HepG2 (cell line): ENCODE measurements around the gene SF1. TPM values are rescaled to one million over a fixed set of nuclear protein-coding genes. Genes with fewer than 3 reads are reported as not detected.

ENCODE experiments used
- ATAC-seq: fragments of 200-7000 bp; cut with Tn5 transposase; 3 replicates; pipeline ENCODE4 v1.9.1; 2020; ENCODE audit warnings: mild to moderate bottlenecking, moderate library complexity
- BruUV-seq: library from RNA; stranded (reverse); fragments of 400-500 nt; replicated peaks from 2 replicates; lab custom pipeline; 2021; lab: Mats Ljungman, UMichigan
- CTCF ChIA-PET: fragments of 300-600 bp; formaldehyde crosslinking; extraction: SDS; loops from one replicate; lab custom pipeline; 2021; ENCODE audit warnings: low total read pairs, inconsistent platforms, low intra/inter-chr PET ratio; lab: Yijun Ruan, JAX
- POLR2A ChIA-PET: fragments of 350-600 bp; sonication (Branson Sonifier 250); formaldehyde crosslinking; loops from one replicate; lab custom pipeline; 2020; ENCODE audit warnings: antibody characterized with exemption, inconsistent platforms; lab: Yijun Ruan, JAX
- DNase-seq: peaks from one replicate; pipeline ENCODE4 v3.0.0-alpha.2; 2015; ENCODE audit warnings: low spot score
- FAIRE-seq: peaks from 3 replicates; lab custom pipeline; 2011; peaks lifted over from hg19 to GRCh38; lab: Jason Lieb, UNC
- H2AFZ ChIP-seq: one replicate; pipeline ENCODE4 v1.6.1; 2011; ENCODE audit warnings: low read length, inconsistent platforms
- H3K27ac ChIP-seq: fragments of 300-600 bp; 3 replicates; pipeline ENCODE4 v1.8.0; 2011; ENCODE audit warnings: mixed run types, mild to moderate bottlenecking, mixed read lengths, low read length, inconsistent platforms; ENCODE audit not compliant: insufficient read depth; ENCODE audit errors: extremely low read length
- H3K27me3 ChIP-seq, 2 experiments: fragments of 200-600 bp in 1 of 2; 2 replicates in 1 of 2; 3 replicates in 1 of 2; pipeline versions ENCODE4 v1.6.0 to v1.8.0; 2011; ENCODE audit warnings: low read length in 2 of 2, mild to moderate bottlenecking in 2 of 2, moderate library complexity in 2 of 2, inconsistent platforms in 1 of 2; ENCODE audit not compliant: insufficient read depth in 2 of 2, control insufficient read depth in 1 of 2
- H3K36me3 ChIP-seq, 2 experiments: fragments of 200-600 bp in 1 of 2; replicated peaks in 1 of 2; 2 replicates in 1 of 2; 3 replicates in 1 of 2; pipeline versions ENCODE4 v1.5.1 to v1.8.0; 2011; ENCODE audit warnings: low read length in 2 of 2, inconsistent platforms in 1 of 2; ENCODE audit not compliant: insufficient read depth in 2 of 2, control insufficient read depth in 1 of 2
- H3K4me1 ChIP-seq: 2 replicates; pipeline ENCODE4 v1.5.1; 2012; ENCODE audit warnings: low read length, inconsistent platforms; ENCODE audit not compliant: insufficient read depth
- H3K4me2 ChIP-seq: 2 replicates; pipeline ENCODE4 v1.6.0; 2011; ENCODE audit warnings: low read depth, low read length, inconsistent platforms
- H3K4me3 ChIP-seq, 3 experiments: fragments of 200-600 bp in 1 of 3; sonication (generic), shearing (Covaris generic) in 1 of 3; replicated peaks in 1 of 3; 2 replicates each; pipeline ENCODE4 v1.5.1; 2011 to 2016; ENCODE audit warnings: low read length in 3 of 3, inconsistent platforms in 2 of 3, low read depth in 2 of 3, mild to moderate bottlenecking in 2 of 3, control low read depth in 1 of 3, mixed read lengths in 1 of 3; ENCODE audit not compliant: insufficient read depth in 1 of 3
- H3K79me2 ChIP-seq: one replicate; pipeline ENCODE4 v1.6.1; 2011; ENCODE audit warnings: low read length, inconsistent platforms; ENCODE audit not compliant: insufficient read depth
- H3K9ac ChIP-seq: 2 replicates; pipeline ENCODE4 v1.6.0; 2011; ENCODE audit warnings: mild to moderate bottlenecking, low read depth, low read length, inconsistent platforms; ENCODE audit not compliant: insufficient read depth
- H3K9me3 ChIP-seq: 2 replicates; pipeline ENCODE4 v1.5.1; 2012; ENCODE audit warnings: mild to moderate bottlenecking, low read length
- H4K20me1 ChIP-seq: 2 replicates; pipeline ENCODE4 v1.6.0; 2011; ENCODE audit warnings: inconsistent platforms, mild to moderate bottlenecking, low read length, moderate library complexity; ENCODE audit not compliant: insufficient read depth
- CCDC6 ChIP-seq: sonication (generic); formaldehyde crosslinking; IDR thresholded peaks from 2 replicates; pipeline ENCODE4 v1.8.1; 2022; ENCODE audit warnings: mild to moderate bottlenecking, missing genetic modification reagents, moderate library complexity
- CTCF ChIP-seq: sonication (generic); formaldehyde crosslinking; IDR thresholded peaks from 2 replicates; pipeline ENCODE4 v1.5.0; 2020; ENCODE audit warnings: mild to moderate bottlenecking, missing genetic modification reagents, moderate library complexity
- FOXO4 ChIP-seq: sonication (generic); formaldehyde crosslinking; conservative IDR thresholded peaks from 2 replicates; pipeline ENCODE4 v1.8.1; 2023; ENCODE audit warnings: missing genetic modification reagents
- PITX1 ChIP-seq: sonication (generic); formaldehyde crosslinking; IDR thresholded peaks from 2 replicates; pipeline ENCODE4 v1.5.1; 2020; ENCODE audit warnings: mild to moderate bottlenecking, missing genetic modification reagents
- POLR2AphosphoS2 ChIP-seq: IDR thresholded peaks from 2 replicates; pipeline ENCODE4 v1.6.1; 2011; ENCODE audit warnings: low read depth, low read length, improper control_type of control experiment
- SALL1 ChIP-seq: sonication (generic); formaldehyde crosslinking; IDR thresholded peaks from 2 replicates; pipeline ENCODE4 v1.8.0; 2022; ENCODE audit warnings: mild to moderate bottlenecking, missing genetic modification reagents
- SCMH1 ChIP-seq: sonication (generic); formaldehyde crosslinking; IDR thresholded peaks from 2 replicates; pipeline ENCODE4 v1.9.0; 2021; ENCODE audit warnings: missing genetic modification reagents, mild to moderate bottlenecking, borderline replicate concordance
- THAP11 ChIP-seq: IDR thresholded peaks from 2 replicates; pipeline ENCODE4 v1.6.1; 2016; ENCODE audit warnings: missing biosample characterization, missing genetic modification reagents
- YEATS2 ChIP-seq: sonication (generic); formaldehyde crosslinking; IDR thresholded peaks from 2 replicates; pipeline ENCODE4 v1.4.0; 2020; ENCODE audit warnings: missing genetic modification reagents, borderline replicate concordance
- ZBTB33 ChIP-seq: sonication (generic); formaldehyde crosslinking; IDR thresholded peaks from 2 replicates; pipeline ENCODE4 v1.4.0; 2020; ENCODE audit warnings: missing genetic modification reagents
- ZNF737 ChIP-seq: sonication (generic); formaldehyde crosslinking; IDR thresholded peaks from 2 replicates; pipeline ENCODE4 v1.5.0; 2020; ENCODE audit warnings: missing genetic modification reagents, mild to moderate bottlenecking, borderline replicate concordance
- WGBS: methylation state at CpG from one replicate; pipeline ENCODE4 v1.1.6; 2017; ENCODE audit warnings: low lambda C conversion rate; 5-methylcytosine and 5-hydroxymethylcytosine counted together
- in situ Hi-C: cut with HindIII; loops from 2 replicates; pipeline ENCODE4 v1.10.0; 2017; ENCODE audit warnings: low pct_unique_long_range_greater_than_20kb; ENCODE audit not compliant: extremely low pct_ligation_motif_present
- intact Hi-C: fragments of 100-400 bp; cut with micrococcal nuclease; formaldehyde crosslinking; loops from one replicate; pipeline ENCODE4 v1.10.0; 2022; ENCODE audit not compliant: unreplicated experiment
- polyA plus RNA-seq, 8 experiments: library from polyadenylated mRNA; depleted of rRNA in 3 of 8; stranded (reverse) in 7 of 8; unstranded in 1 of 8; fragments of >200 nt; fragmentation: Illumina TruSeq in 4 of 8; extraction: Trizol in 4 of 8; gene quantifications; 2 replicates each; pipeline versions ENCODE4 v1.2.1 to v1.2.3, GENCODE V29; 2011 to 2016; ENCODE audit warnings: low read depth in 4 of 8, missing spikeins in 1 of 8, mixed read lengths in 1 of 8; ENCODE audit not compliant: insufficient read depth in 1 of 8
- total RNA-seq, 5 experiments: library from RNA; depleted of rRNA; stranded (reverse); fragments of >200 nt; fragmentation: Illumina TruSeq; extraction: Trizol; gene quantifications; 2 replicates each; pipeline ENCODE4 v1.2.3, GENCODE V29; 2016; ENCODE audit warnings: low read depth in 1 of 5

SF1 gene
- total and polyA plus RNA-seq, 2 of the 13 experiments (the other 11 are each of a cell fraction or from before 2014, with no cell fraction given) = 55.5 to 70.4 TPM

GRCh38 chr11:64768300-64768694 is 10.0 kb downstream of the SF1 start:
- no TSS peak for BruUV-seq
- intact Hi-C loops (no loop called here), in situ Hi-C loops (no loop called here)
- Histone ChIP-seq H4K20me1 (peaks cover 89% of the 10 kb centered on the region), H3K4me1 (peaks cover 10% of the 10 kb centered on the region; the same call in 1 of the 2 replicates), H3K27me3 (no peaks in the 10 kb centered on the region), H2AFZ (no peak overlapping the region), H3K79me2 (peaks cover 21% of the 10 kb centered on the region), H3K9me3 (no peaks in the 10 kb centered on the region), H3K36me3 (peaks cover 65 to 92% of the 10 kb centered on the region in 2 experiments), H3K27ac (no peak overlapping the region), H3K4me3 (no peak overlapping the region), H3K4me2 (no peak overlapping the region), H3K9ac (no peak overlapping the region)
- DNase-seq (no peak), ATAC-seq (no peak), FAIRE-seq (no peak)
- CTCF ChIA-PET = no interaction called here
- POLR2A ChIA-PET = no interaction called here
- WGBS = 98% methylated on average over 6 of the region's 6 CpGs
- TF ChIP-seq POLR2AphosphoS2 (0 out of 2 replicates have a peak, but pooled peaks have one; percentile 3), ZNF737 (CRISPR knock-in tag) (no peak), SCMH1 (CRISPR knock-in tag) (no peak)

GRCh38 chr11:64767344-64768299 is 10.7 kb downstream of the SF1 start:
- Histone ChIP-seq H3K4me3 (no peak overlapping the region), H3K9ac (no peak overlapping the region), H3K27me3 (no peaks in the 10 kb centered on the region), H4K20me1 (peaks cover 88% of the 10 kb centered on the region), H2AFZ (no peak overlapping the region), H3K4me1 (peaks cover 3% of the 10 kb centered on the region; the same call in 1 of the 2 replicates), H3K9me3 (no peaks in the 10 kb centered on the region), H3K36me3 (peaks cover 58 to 91% of the 10 kb centered on the region in 2 experiments), H3K4me2 (no peak overlapping the region), H3K79me2 (peaks cover 14% of the 10 kb centered on the region), H3K27ac (no peak overlapping the region)
- ChIA-PET POLR2A (no interaction called here), CTCF (no interaction called here)
- FAIRE-seq (no peak), DNase-seq (peak; percentile 67), ATAC-seq (peak; percentile 57)
- BruUV-seq = no TSS peak
- WGBS = 78% methylated on average over 14 of the region's 19 CpGs
- intact Hi-C loops (no loop called here), in situ Hi-C loops (no loop called here)
- TF ChIP-seq FOXO4 (CRISPR knock-in tag) (0 out of 2 replicates have a peak, but pooled peaks have one; percentile 17), ZBTB33 (CRISPR knock-in tag) (peak; percentile 14; the same call in 1 of the 2 replicates), CCDC6 (CRISPR knock-in tag) (no peak), THAP11 (CRISPR knock-in tag) (0 out of 2 replicates have a peak, but pooled peaks have one; percentile 19), SALL1 (CRISPR knock-in tag) (0 out of 2 replicates have a peak, but pooled peaks have one; percentile 13), CTCF (CRISPR knock-in tag) (peak; percentile 77), PITX1 (0 out of 2 replicates have a peak, but pooled peaks have one; percentile 44), YEATS2 (CRISPR knock-in tag) (no peak)
